HG03432 (cell line): ENCODE data around the gene LRRN3.
A peak's percentile ranks its signal among the peaks of the same experiment; 100 is the strongest.

Experiments
- ATAC-seq: cut with Tn5 transposase; IDR thresholded peaks from one replicate; pipeline ENCODE4 v1.9.1; 2021; ENCODE audit warnings: mild to moderate bottlenecking, moderate library complexity; ENCODE audit not compliant: unreplicated experiment

The LRRN3 gene

DNA sequence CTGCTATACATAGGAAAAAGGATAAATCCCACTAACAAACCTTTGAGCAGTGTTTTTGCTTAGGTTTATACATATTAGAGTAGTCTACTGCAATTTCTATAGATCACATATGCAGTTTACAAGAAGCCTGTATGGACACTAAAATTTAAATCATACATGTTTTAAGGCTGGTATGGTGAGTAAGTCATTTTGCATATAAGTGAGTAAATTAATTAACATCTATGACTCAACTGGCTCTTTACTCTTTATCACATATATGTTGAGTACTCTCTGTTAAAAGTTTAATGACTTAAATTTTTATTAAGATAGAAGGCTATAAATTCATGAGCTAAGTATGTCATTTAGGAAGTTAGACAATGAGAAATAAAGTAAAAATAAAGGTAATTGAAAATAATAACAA lies 69.4 kb downstream of the LRRN3 start:
- no peak for ATAC-seq

DNA sequence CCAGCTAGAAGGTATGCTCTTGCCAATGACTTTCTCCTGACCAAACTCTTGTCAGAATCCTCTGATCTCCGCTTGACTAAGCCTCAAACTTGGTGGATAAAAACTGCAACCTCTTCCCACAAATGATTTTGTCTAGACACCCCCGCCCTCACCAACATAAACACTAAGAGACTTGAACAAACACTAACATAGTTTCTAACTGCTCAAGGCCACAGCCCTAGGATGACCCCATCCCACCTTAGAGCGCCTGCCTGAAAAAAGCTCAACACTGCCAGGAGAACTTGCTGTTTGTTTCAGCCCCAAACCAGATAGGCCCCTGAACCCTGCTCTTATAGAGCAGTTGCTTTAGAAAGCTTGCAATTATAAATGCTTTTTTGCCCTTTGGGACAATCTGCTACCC lies 71.8 kb downstream of the LRRN3 start:
- ATAC-seq, result no peak

DNA sequence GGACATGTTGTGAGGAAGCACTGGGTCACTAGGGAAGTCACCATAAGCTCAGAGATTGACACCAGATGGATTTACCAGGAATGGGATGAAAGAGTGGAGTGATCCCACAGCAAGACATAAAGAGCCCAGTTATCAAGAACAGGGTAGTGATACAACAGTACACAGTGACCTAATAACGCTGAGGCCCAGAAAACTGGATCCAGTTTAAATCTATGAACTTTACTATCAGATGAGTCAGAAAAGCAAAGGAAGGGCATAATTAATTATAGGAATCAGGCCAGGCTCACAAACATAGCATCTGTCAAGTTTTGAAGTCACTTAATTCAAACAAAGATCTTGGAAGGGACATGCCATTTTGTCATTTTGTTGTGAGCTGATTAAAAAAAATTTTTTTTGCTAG lies 73.5 kb downstream of the LRRN3 start:
- ATAC-seq, result no peak

DNA sequence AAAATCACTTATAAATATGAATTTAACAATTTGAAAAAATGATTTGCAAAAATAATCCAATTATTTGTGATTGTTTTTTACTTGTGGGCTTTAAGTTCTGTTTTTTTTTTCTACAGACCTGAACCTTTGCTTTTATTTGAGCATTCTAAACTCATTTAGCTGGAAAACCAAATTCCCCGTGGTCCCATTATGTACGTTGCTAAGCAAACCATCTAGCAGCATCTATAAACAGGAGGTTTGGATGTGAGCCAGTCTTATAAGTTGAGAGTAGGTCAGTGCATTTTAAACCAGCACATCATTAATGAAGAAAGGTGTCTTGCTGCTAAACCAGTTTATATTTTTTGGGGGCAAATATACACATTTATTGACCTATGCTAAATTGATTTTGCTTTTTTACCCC lies 77.3 kb downstream of the LRRN3 start:
- ATAC-seq, result no peak

DNA sequence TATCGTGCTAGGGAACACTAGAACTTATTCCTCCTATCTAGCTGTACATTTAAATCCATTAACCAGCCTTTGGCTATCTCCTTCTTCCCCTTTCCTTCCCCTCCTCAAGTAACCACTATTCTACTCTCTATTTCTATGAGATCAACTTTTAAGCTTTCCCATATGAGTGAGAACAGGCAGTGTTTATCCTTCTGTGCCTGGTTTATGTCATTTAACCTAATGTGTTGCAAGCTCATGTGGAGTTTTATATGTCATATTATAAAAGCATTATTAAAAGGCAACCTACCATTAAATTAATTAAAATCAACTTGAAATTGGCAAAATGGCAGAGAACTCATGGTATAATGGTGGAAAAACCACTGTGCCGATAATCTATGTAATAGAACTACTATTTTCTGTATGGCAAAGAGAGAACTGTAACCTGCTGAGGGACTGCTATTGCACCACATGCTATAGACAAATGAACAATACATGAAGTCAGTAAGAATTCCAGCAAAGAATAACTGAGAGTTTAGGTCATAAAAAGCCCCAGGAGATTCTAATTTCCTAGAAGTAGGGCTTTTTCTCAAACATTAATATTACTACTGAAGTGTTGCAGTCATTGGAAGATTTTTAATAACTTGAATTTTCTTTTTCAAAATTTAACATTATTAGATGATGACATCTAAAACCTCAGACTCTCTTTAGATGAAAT lies 81.8 kb downstream of the LRRN3 start:
- ATAC-seq, result no peak

DNA sequence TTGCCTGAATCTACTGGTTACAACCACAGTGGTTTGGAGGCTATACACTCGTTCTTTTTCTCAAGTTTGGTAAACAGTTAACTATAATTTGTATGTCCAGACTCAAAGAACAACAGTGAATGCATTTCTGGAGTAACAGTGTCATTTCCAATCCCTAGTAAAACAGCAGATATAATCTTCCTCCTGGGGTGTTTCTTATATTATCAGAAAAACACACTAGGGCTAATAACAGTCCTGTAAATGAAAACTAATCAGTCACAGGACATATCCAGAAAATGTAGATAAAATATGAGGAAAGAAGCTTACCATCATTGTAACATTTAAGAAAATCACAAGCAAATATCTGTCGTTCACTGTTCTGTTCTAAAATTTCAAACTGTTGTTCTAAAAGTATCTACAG lies 82.6 kb downstream of the LRRN3 start:
- no peak for ATAC-seq

DNA sequence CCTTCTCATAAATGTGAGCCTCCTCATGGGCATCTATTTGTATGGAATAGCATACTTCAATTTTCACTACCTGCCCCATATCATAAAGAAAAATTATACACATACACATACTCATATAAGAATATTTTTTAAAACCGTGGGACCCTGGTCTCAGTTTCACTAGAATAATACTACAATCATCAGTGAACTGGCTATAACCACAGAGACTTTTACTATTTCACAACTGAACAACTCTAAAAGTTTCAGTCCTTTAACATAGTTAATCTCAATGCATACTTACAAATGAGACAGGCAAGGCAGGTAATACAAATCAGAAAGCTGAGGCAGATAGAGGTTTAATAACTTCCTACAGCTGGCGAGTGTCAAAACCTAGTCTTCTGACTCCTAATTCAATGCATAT lies 83.1 kb downstream of the LRRN3 start:
- ATAC-seq, result peak; percentile 69

DNA sequence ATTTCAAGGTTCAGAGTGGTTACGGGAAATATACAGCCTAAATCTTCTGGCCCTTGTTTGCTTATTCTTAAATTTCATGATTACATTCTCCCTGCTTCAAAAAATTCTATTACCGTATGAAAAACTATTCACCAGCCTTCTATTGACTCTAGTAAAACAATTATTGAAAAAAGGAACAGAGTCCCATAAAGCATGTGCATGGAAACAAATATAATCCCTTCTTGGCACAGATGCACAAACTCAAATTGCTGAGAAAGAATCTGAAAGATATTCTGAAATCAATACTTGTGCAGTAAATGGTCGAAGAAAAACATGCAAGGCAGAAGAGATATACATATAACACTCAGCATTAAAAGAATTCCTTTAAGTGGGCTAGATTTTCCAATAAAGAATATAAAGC lies 83.6 kb downstream of the LRRN3 start:
- no peak for ATAC-seq
